KG1 (cell line): Measurements from ENCODE around the gene CACNA1F.
"Not testable (repeated sequence)": the region's sequence is repeated elsewhere in the genome, so short reads cannot be mapped to it uniquely, and the experiment has no call there.

Experiments
- DNase-seq: peaks from one replicate; lab custom pipeline; 2025; lab: John Stamatoyannopoulos, UW

CACNA1F gene

DNA sequence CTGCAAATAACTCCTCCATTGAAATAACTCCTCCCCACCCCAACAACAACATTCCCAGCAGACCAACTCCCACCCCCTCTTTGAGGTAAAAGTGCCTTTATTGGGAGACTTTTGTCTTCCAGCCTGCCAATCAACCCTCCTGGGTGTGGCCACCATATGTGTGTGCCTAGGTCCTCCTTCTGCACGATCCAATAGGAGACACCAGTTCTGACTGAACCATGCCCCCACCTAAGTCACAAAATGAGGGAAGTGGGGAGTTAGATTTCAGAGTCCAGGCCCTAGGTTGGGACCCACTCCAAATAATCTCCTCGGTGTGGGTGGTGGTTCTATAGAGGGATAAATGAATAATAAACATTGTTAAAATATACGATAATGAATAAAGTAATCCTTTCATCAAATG is 58.4 kb downstream of the CACNA1F start:
- no peak for DNase-seq

DNA sequence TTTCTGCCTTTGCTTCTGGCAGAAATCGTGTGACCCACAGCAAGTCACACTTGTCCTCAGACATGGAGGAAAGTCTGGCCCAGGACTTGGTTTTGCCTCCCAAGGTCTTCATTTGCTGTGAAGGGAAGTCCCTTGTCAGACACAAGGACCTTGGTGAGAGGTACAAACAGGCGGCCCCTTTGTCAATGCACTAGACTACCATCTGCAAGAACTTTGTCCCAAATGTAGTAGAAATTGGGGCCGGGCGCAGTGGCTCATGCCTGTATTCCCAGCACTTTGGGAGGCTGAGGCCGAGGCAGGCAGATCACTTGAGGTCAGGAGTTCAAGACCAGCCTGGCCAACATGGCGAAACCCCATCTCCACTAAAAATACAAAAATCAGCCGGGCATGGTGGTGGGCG is 59.6 kb downstream of the CACNA1F start:
- DNase-seq = not testable (repeated sequence)

DNA sequence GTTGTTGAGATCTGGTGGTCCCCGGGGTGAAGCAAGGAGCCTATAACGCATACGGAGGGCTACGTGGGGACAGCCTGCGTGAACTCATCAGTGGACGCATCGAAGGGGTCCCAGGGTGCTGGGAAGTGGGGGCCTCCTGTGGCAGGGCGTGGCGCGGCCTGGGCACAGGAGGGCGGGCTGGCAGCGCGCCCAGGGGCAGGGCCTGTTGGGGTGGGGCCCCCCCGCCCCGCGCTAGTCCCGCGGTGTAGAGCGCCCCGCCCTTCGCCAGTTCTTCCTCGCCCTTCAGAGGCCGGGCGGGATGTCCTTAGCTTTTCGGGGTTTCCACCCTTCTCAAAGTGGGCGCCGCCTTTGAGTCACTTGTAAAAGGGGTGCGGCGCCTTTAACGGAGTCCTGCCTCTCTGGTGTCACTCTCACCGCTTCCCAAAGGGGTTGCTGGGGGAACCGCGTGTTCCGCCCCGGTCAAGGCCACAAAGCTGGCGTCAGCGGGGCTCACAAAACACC is 60.8 kb downstream of the CACNA1F start:
- peak; percentile 48 for DNase-seq

DNA sequence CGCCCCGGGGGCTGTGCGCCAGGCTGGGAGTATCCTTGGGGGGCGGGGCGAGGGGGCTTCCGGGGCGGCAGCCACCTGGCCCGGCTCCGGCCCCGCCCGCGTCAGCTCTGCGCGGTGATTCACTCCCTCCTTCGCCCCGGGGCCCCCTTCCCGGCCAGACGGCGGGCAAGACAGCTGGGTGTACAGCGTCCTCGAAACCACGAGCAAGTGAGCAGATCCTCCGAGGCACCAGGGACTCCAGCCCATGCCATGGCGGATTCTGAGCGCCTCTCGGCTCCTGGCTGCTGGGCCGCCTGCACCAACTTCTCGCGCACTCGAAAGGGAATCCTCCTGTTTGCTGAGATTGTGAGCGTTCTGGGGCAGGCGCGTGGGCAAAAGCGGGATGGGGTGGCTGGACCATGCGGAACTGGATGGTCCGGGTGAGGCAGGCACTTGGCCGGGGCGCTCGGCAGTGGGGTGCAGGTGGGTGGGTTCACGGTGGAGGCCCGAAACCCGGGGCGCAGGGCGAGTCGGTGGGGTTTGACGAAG is 61.3 kb downstream of the CACNA1F start, which contains the start of gene PLP2:
TSS of gene PLP2 (plus strand) at position 147 of the 528 bp plus-strand sequence. CDS start at position 250, 103 bp downstream.
- DNase-seq = peak; percentile 1

DNA sequence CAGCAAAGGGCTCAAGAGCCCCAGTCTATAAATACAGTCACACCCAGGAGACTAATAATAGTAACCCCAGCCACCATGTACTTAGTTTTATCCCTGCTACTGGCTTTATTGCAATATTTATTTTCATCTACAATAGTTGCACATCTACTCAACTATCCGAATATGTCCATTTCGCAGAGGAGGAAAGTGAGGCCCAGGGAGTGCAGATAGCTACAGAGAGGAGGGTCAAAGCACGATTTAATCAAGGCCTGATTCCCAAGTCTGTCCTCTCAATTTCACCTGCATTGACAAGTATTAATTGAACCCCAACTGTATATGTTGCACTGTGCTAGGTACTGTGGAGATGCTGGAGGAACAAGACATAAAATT is 65.4 kb downstream of the CACNA1F start:
- no peak for DNase-seq

DNA sequence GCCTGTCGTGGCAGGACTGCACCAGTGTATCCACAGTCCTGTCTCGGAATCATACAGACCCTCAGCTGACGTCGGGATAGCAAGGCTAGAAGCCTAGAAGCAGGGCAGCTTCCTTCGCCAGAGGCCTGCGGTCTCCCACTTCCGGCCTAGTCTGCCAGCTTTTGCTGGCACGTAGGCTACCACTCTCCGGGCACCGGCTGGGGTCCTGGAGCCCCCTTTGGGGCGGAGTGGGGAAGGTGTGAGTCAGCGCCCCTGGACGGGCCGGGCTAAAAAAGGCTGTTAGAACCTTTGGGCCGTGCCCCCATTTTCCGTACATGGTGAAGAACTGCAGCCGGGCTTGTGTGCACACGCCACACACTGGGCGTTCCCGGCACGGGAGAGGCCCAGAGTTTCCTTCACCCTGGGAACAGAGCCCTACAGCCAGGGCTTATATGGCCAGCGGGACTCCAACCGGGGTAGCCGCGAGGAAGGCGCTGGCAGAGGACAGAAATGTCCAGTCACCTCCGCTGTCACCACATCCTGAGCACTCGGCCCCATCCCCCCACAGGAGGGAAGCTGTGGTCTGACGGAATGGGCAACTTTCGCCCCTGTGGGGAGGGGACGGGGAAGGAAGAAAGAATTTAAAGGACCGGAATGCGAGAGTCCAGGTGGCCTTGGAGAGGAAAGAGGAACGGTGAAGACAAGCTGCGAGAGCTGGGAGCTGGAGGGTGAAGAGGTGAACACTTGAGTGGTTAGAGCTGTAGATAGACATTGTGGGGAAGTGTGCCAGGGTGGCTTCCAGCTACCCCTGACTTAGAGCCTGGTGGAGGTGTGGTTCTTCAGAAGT is 66.0 kb downstream of the CACNA1F start:
- DNase-seq = peak; percentile 81

DNA sequence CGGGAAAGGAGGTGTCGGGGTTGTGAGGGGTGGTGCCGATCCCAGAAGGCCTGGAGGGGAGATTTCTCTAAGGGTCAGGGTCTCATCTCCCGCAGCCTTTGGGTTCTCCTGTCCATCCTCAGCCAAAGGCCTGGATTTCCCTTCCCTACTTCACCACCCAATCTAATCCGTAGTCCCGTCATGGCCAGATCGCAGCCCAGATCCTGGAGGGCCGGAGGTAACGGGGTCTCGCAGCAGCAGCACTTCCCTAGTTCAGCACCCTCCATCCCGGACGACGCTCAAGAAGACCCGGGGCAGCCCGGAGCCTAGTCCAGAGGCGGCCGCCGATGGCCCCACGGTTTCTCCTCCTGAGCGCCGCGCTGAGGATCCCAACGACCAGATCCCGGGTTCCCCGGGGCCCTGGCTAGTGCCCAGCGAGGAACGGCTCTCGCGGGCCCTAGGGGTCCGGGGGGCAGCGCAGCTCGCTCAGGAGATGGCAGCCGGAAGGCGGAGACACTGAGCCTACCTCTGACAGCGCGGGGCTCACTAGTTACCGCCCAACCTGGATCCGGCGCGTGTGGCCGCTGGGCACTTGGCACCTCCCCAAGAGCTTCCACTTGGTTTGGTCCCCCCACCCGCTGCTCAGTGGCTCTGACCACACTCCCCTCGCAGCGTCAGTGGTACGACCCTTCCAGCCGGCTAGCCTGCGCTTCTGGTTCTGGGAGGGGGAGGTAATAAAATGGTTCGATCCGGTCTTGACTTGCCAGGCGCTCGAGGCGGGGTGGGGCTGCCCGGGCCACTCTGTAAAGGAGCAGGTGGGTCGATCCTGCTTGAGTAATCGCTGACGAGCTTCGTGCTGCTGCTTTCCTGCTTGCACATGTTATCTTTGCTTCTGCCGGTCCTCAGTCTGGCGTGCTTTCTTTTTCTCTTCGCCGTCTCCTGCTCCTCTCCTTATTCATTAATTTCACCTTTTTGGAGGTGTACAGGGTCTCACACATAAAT is 66.9 kb downstream of the CACNA1F start:
- peak; percentile 50 for DNase-seq

DNA sequence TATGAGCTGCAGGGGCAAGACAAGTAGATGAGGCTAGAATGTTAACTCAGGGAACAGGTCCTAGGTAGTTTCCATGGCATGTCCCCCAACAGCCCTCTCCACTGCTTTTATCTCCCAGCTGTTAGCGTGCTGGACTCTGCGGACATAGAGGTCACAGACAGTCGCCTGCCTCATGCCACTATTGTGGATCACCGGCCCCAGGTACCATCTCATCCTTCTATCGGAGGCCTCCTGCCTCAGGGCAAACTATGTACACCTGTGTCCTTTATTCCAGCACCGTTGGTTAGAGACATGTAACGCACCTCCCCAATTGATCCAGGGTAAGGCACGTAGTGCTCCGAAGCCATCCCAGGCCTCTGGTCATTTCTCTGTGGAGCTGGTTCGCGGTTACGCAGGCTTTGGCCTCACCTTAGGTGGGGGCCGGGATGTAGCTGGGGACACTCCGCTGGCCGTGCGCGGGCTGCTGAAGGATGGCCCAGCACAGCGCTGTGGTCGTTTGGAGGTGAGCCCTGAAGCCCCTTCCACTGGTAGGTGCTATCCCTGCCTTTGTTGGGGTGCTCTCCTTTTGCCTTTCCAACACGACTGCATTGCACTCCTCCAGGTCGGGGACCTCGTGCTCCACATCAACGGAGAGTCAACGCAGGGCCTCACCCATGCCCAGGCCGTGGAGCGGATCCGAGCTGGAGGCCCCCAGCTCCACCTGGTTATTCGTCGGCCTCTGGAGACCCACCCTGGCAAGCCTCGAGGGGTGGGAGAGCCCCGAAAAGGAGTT is 68.4 kb downstream of the CACNA1F start:
- no peak for DNase-seq

DNA sequence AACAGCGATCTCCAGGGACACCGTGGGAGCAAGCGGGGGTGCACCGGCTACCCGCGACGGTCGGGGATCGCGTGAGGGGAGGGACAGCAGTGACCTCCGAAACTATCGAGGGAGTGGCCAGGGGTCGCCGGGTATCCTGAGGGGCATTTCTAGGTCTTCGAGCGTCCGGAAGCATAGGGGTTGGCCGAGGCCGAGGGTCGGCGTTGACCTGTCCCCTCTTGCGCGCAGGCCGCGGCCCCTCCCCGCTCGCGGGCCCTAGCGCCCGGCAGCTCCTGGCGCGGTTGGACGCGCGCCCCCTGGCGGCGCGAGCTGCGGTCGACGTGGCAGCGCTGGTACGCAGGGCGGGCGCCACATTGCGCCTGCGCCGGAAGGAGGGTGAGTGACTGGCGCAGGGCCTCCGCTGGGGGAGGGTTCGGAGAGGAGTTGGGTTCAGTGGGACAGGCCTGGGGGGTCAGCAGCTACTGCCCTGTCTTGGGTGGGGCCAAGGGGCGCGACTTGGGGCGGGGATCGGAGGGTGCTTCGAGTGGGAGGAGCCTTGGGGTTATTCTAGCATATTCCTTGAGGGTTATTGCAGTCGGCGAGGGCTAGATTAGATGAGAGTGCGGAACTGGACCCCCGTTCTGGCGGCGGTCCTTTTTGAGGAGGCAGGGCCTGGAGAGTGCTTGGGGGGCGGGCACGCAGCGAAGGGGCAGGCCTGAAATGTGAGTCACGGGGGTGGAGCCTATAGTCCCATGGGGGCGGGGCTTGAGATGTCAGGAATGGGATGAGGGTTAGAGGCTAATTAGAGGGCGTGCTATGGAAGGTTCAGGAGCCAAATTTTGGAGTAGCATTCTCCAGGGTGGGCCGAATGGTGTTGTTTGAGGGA is 69.4 kb downstream of the CACNA1F start:
- peak; percentile 46 for DNase-seq

DNA sequence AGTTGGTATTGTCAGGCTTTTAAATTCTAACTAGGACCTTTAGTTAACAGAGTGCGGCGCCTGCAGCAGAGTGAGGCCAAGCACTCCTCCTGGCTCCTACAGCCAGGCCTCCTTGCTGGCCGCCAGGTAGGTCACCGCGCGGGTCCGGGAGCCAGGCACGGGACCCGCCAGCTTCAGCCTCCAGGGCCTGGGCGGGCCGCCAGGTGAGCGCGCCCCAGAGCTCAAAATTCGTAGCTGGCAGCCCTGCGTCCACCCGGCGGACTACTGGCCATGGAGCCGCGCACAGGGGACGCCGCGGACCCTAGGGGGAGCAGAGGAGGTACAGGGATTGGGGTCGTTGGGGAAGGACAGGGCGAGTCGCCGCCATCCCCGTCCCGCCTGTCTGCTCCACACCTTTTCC is 70.5 kb downstream of the CACNA1F start, which contains the start of gene MAGIX:
TSS of gene MAGIX (plus strand) at position 139 of the 400 bp plus-strand sequence. CDS start at position 271, 132 bp downstream.
- no peak for DNase-seq

DNA sequence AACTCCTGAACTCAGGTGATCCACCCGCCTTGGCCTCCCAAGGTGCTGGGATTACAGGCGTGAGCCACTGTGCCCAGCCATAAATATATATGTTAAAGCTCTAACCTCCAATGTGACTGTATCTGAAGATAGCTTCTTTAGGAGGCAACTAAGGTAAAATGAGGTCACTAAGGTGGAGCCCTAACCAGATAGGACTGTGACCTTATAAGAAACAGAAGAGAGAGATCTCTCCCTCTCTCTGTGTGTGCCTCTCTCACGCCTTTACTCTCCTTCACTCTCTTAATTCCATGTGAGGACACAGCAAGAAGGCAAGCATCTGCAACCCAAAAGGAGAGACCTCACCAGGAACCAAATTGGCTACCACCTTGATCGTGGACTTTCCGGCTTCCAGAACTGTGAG is 71.5 kb downstream of the CACNA1F start:
- no peak for DNase-seq

DNA sequence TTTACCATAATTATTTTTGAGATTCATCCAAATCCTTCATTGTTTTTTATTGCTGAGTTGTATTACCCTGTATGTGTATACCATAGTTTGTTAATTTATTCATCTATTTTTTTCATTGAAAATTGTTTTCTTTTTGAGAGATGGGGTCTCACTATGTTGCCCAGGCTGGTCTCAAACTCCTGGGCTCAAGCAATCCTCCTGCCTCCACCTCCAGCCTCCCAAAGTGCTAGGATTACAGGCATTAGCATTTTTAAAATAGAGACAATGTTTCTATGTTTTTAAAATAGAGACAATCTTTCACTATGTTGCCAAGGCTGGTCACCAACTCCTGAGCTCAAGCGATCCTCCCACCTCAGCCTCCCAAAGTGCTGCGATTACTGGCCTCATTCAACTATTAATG is 72.2 kb downstream of the CACNA1F start:
- no peak for DNase-seq

DNA sequence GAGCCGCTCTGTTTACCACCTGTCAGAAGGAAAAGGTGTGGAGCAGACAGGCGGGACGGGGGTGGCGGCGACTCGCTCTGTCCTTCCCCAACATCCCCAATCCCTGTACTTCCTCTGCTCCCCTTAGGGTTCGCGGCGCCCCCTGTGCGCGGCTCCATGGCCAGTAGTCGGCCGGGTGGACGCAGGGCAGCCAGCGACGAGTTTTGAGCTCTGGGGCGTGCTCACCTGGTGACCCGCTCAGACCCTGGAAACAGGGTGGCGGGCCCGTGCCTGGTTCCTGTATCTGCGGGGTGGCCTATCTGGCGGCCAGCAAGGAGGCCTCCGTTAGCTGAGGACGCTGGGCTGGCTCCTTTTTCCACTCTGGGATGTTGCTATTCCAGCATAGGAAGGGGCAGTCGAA is 75.9 kb downstream of the CACNA1F start:
- DNase-seq = no peak

DNA sequence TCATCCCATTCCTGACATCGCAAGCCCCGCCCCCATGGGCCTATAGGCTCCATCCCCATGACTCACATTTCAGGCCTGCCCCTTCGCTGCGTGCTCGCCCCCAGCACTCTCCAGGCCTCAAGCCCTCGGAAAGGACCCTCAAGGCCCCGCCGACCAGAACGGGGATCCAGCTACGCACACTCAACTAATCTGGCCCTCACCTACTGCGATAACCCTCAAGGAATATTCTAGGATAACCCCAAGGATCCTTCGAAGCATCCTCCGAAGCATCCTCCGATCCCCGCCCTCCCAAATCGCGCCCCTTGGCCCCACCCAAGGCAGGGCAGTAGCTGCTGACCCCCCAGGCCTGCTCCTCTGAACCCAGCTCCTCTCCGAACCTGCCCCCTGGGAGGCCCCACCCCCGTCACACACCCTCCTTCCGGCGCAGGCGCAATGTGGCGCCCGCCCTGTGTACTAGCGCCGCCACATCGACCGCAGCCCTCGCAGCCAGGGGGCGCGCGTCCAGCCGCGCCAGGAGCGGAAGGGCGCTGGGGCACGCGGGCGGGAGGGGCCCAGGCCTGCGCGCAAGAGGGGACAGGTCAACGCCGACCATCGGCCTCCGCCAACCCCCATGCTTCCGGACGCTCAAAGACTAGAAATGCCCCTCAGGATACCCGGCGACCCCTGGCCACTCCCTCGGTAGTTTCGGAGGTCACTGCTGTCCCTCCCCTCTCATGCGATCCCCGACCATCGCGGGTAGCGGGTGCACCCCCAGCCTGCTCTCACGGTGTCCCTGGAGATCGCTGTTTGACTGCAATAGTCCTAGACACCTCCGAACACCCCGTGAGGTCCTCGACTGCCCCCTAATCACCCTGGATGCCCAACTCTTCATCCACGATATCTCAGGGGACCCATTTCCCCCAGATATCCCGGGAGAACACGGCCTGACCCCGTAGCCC is 77.0 kb downstream of the CACNA1F start:
- DNase-seq = peak; percentile 26

DNA sequence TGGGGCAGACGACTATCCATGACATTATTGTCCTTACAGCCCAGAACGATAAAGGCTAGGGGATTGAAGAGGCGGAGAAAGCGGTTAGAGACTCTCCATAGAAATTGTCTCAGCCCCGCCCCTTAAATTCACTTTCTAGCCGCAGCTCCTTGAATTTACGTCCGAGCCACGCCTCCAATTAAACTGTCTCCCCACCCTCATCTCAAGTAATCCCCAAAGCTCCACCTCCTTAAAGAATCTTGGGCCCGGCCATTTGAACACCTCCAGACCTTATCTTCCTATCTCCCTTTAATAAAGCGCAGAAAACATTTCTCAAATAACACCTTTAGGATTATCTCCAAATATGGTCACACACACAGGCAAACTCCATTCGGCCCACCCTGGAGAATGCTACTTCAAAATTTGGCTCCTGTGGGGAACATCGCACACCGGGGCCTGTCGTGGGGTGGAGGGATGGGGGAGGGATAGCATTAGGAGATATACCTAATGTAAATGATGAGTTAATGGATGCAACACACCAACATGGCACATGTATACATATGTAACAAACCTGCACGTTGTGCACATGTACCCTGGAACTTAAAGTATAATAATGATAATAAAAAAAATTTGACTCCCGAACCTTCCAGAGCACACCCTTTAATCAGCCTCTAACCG is 77.8 kb downstream of the CACNA1F start:
- DNase-seq = no peak
